GM12872 (cell line): Measurements from ENCODE around the gene CDCA7L.

Source experiments
- TF ChIP-seq, protein P1 (sequence below): IDR thresholded peaks from 3 replicates; pipeline ENCODE4 v1.5.1; 2011; ENCODE audit warnings: low read depth, mild to moderate bottlenecking, low read length, moderate library complexity; ENCODE audit not compliant: insufficient read depth

CDCA7L gene

GRCh38 chr7:21927693-21928092, 18.0 kb downstream of the CDCA7L start:
- TF ChIP-seq, protein P1, sequence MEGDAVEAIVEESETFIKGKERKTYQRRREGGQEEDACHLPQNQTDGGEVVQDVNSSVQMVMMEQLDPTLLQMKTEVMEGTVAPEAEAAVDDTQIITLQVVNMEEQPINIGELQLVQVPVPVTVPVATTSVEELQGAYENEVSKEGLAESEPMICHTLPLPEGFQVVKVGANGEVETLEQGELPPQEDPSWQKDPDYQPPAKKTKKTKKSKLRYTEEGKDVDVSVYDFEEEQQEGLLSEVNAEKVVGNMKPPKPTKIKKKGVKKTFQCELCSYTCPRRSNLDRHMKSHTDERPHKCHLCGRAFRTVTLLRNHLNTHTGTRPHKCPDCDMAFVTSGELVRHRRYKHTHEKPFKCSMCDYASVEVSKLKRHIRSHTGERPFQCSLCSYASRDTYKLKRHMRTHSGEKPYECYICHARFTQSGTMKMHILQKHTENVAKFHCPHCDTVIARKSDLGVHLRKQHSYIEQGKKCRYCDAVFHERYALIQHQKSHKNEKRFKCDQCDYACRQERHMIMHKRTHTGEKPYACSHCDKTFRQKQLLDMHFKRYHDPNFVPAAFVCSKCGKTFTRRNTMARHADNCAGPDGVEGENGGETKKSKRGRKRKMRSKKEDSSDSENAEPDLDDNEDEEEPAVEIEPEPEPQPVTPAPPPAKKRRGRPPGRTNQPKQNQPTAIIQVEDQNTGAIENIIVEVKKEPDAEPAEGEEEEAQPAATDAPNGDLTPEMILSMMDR = no peak

DNA sequence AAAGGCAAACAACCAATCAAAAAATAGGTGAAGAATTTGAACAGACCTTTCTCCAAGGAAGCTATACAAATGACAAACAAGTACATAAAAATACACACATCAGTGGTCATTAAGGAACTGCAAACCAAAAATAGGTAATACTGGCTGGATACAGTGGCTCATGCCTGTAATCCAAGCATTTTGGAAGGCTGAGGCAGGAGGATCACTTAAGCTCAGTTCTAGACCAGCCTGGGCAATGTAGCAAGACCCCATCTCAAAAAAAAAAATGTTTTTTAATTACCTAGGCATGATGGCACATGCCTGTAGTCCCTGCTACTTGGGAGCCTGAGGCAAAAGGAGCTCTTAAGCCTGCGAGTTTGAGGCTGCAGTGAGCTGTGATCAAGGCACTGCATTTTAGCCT, 19.3 kb downstream of the CDCA7L start:
- TF ChIP-seq, protein P1 = no peak

- TF ChIP-seq, protein P1 = no peak
These were observed 22.0 kb downstream of the CDCA7L start for GRCh38 chr7:21923658-21924057.

- TF ChIP-seq, protein P1 = no peak
These were observed 23.1 kb downstream of the CDCA7L start for GRCh38 chr7:21922605-21923004.

DNA sequence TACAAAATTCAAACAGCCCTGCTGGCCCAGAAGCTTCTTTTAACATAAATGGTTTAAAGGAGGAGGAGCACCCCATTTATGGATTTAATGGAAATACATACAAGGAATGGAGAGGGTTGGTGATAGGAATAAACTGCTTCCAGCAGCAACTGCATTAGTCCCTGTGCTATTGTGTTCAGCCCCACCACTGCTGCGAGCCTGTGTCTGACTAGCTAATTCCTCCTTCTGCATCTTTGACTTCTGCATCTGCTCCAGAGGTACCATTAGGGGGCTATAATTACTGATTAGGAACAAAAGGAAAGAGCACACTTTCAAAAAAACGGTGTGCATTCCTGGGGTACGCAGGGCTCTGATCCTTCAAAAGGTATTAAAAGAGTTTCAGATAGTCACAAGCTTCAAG, 24.8 kb downstream of the CDCA7L start:
- TF ChIP-seq, protein P1 = no peak

DNA sequence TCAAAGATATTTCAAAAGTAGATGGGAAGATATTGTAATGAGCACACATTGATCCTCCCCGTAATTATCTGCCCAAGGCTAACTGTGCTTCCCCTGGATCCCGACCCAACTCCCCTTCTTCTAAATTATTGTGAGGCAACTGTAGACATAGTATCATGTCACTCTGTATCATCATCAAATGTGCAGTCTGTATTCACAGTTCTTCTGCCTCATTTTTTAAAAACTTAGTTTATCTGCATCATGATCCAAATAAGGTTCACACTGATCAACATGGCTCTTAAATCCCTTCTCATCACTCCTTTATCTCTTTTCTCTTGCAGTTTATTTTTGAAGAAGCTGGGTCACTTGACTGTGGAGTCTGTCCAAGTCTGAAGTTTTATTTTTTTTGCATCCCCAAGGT, 27.5 kb downstream of the CDCA7L start:
- TF ChIP-seq, protein P1 = no peak

DNA sequence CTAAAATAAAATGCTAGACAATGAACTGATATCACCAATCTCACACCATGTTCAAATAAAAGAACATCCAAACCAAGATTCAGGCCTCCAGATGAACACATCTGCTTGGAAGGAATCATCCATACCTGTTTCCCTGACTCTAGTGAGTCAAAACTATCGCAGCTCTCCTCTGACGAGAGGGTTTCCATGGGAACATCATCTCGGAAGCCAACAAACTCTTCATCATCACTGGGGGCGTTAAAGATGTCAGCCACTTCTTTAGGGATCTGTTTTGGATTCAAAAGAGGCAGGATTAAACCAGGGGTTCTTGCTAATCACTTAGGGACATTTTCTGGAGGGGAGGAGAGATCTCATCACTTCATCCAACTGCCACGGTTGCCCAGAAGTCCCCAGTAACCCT, 29.1 kb downstream of the CDCA7L start:
- TF ChIP-seq, protein P1 = no peak

- TF ChIP-seq, protein P1 = no peak
These were observed 29.5 kb downstream of the CDCA7L start for GRCh38 chr7:21916176-21916575.
